NCI-H1436 treated with DMSO at 0.1 percent for 48 hours (cell line): ENCODE results near the gene CCDC60.

ENCODE experiments used
- DNase-seq: peaks from one replicate; lab custom pipeline; 2025; lab: John Stamatoyannopoulos, UW

CCDC60 gene

GRCh38 chr12:119544765-119545625 lies 210.5 kb downstream of the CCDC60 start:
- DNase-seq = no peak

- DNase-seq = no peak
These were observed 211.8 kb downstream of the CCDC60 start for GRCh38 chr12:119546340-119546739.

GRCh38 chr12:119547001-119547400 lies 212.5 kb downstream of the CCDC60 start:
- no peak for DNase-seq

GRCh38 chr12:119556854-119557253 lies 222.3 kb downstream of the CCDC60 start:
- no peak for DNase-seq

DNA sequence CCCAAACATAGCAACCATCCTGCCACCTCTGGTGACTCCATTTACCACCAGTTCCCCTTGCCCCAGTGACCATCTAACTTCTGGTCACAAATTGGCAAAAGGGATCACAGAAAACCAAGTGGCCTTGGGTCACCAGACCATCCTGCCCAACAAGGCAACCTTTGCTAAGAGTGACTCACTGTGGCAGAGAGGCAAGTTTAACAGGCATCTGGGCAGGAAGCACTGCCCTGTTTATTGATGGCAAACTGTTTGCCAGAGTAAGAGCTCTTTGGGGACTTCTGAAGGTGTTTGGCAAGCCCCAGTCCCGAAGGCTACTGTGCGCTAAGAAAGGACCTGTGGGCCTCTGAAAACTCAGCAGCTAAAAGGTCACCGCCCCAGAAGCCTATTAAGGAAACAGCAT lies 230.9 kb downstream of the CCDC60 start:
- no peak for DNase-seq

DNA sequence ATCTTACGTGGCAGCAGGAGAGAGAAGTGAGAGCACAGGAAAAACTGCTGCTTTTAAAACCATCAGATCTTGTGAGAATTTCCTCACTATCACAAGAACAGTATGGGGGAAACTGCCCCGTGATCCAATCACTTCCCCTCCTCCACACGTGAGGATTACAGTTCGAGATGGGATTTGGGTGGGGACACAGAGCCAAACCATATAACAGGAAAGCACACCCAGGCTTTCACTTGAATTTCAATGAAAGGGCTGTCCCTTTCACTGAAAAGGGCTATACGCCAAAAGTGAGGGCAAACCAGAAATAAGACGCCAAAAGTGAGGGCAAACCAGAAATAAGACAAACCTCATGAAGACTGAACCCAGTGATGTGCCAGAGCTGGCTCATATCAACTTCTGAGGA lies 236.2 kb downstream of the CCDC60 start:
- no peak for DNase-seq

DNA sequence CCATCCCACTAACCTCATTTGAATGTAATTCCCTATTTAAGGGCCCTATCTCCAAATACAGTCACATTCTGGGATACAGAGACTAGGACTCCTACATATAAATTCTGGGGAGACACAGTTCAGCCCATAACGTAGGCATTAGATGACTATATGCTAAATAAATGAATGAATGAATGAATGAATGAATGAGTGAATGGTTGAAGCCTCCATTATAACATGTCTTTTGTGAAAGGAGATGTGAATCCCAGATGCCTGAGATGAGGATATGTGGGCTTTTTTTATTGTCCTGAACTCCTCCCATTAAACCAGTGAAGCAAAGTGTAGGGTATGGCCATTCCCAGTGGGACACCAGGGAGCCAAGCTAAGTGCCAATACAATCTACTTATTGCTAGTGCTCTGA lies 238.6 kb downstream of the CCDC60 start:
- no peak for DNase-seq

- DNase-seq = no peak
These were observed 239.7 kb downstream of the CCDC60 start for GRCh38 chr12:119574255-119574654.

DNA sequence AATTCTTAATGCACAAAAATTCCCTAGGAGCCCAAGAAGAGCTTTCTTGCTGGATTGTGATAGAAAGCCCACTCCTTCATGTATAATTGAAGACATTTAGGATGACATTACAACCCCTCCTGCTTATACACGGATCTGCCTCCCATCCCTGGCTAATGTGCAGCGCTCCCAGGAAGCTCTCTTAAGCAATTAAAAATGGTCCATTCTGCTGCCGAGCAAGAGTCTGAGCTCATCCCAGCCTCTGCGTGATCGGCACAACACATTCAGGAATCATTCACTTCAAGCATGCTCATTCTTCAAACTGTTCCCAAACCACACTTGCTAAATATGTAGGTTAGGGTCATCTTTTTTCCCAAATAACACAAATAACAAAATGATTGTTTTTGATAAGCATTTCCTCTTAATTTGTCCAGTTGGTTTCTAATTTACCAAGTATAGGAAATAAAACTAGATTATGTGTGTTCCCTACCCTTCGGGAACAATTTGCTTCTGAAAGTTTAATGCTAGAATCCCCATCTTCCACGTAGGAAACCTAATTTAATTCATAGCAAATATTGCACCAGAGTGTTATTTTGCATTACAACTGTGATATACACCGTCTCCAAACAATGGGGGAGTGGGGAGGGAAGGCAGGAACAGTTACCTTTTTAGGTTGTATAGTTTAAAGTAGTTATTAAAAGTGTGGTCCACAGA lies 241.7 kb downstream of the CCDC60 start:
- no peak for DNase-seq

DNA sequence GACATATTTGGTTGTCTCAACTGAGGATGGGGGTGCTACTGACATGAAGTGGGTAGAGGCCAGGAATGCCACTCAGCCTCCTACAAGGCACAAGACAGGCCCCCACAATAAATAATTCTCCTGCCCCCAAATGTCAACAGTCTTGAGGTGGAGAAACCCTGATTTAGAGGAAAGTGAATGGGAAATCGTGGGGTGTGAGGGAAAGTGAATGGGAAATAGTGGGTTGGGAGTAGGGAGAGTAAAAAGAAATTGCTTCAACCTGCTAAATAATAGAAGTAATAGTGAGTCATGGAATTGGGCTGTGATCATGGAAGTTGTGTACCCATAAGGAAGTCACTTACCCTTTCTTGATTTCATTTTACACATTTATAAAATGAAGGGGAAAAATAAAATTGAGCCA lies 242.4 kb downstream of the CCDC60 start:
- DNase-seq = no peak

DNA sequence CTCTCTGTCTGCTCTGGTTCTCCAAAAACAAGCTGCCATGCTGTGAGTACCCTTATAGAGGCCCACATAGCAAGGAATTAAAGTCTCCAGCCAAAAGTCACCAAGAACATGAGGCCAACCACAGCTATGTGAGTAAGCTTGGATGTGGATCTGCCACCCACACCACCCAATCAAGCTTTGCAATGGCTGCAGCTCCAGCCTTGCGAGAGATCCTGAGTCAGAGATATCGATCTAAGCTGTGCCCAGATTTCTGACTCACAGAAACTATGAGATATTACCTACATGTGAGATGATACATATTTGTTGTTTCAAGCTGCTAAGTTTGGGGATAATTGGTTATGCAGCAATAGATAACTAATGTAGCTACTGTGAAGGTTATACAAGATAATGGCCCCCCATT lies 243.6 kb downstream of the CCDC60 start:
- DNase-seq = no peak

- no peak for DNase-seq
These were observed 254.6 kb downstream of the CCDC60 start for GRCh38 chr12:119589097-119589496.

DNA sequence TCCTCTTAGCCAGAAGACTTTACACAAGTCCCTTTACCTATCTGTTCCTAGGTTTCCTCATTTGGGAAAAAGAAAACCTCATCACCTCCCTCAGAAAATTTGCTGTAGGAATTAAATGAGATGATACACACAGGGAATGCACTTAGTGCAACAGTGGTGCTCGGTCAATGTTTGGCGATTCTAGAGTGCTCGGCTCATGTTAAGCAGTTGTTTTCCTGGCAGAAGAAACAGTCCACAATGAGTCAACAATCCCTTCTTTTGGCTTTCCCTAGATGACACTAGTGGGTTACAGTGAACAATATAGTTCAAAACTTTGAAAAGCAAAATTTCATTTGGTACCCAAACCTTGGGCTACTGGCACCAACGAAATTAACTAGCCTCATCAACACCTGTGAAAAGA lies 255.1 kb downstream of the CCDC60 start:
- no peak for DNase-seq
